ENCODE measurements around the gene PIH1D1. TPM values are rescaled to one million over a fixed set of nuclear protein-coding genes. Genes with fewer than 3 reads are reported as not detected.

PIH1D1 gene
- total RNA-seq, 2 donors from 2014 or later, result 60.2 to 95.4 TPM

DNA sequence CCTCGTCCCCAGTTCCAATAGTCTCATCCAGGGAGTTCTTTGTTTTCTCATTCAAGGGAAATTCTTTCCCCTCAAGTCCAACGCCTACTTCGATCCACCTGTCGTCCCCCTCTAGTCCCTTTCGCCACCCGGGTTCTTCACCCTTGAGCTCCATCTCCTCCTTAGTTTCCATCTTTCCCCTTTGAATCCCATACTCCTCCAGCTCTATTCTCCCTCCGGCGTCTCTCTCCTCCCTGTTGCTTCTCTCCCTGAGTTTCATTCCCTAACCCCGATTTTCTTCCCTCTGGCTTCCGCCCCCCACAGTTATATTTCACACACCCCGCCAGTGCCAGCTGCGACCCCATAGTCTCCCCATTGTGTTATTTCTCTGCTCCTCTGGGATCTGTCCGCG lies 9.7 kb downstream of the PIH1D1 start:
- H3K27me3 ChIP-seq (replicated peaks; ENCODE audit: insufficient read depth), result no peaks in the 10 kb centered on the region
- ATAC-seq (ENCODE audit: insufficient number of reproducible peaks, low FRiP score, low read depth) (no peak), DNase-seq (ENCODE audit: low spot score) (no peak)
- peak overlapping the region; percentile 94 for H3K4me3 ChIP-seq
- TF ChIP-seq, protein P1, sequence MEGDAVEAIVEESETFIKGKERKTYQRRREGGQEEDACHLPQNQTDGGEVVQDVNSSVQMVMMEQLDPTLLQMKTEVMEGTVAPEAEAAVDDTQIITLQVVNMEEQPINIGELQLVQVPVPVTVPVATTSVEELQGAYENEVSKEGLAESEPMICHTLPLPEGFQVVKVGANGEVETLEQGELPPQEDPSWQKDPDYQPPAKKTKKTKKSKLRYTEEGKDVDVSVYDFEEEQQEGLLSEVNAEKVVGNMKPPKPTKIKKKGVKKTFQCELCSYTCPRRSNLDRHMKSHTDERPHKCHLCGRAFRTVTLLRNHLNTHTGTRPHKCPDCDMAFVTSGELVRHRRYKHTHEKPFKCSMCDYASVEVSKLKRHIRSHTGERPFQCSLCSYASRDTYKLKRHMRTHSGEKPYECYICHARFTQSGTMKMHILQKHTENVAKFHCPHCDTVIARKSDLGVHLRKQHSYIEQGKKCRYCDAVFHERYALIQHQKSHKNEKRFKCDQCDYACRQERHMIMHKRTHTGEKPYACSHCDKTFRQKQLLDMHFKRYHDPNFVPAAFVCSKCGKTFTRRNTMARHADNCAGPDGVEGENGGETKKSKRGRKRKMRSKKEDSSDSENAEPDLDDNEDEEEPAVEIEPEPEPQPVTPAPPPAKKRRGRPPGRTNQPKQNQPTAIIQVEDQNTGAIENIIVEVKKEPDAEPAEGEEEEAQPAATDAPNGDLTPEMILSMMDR (IDR thresholded peaks at IDR 0.05), result no peak
- H3K9me3 ChIP-seq, result no peaks in the 10 kb centered on the region
- no peak overlapping the region for H3K27ac ChIP-seq
- peaks cover 8 to 9% of the 10 kb centered on the region in 2 donors for H3K4me1 ChIP-seq (ENCODE audit: control insufficient read depth in 1 of 2, low read depth in 2 of 2)
- no peaks in the 10 kb centered on the region for H3K36me3 ChIP-seq

DNA sequence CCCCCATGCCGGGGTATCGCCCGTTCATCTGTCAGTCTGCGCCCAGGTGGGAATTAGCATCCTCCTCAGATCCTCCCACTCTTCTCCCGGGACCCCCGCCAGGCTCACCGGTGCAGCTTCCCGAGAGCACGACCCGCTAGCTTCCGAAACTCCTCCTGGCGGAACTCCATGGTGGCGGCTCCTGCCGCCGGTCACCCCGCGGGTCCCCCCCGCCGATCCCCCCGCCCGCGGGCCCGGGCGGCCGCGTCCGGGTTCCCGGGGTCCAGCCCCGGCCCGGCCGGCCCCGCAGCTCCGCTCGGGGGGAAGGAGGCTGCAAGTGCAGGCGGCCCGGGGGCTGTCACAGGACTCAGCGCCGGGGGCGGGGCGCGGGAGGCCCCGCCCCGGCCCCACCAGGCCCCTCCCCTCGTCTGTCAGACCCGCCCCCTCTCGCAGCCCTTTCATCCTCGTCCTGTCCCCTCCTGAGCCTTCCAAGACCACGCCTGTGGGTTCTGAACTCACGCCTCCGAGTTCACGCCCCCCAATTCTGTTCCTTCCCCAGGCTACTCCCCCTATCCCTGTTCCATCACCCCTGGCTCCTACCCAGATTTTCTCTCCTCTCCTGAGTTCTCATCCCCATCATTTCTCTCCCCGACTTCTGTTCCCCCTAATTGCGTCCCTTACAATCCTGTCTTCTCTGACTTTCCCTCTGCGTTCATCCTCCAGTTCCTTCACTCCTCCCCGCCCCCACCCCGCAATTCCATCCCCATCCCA lies 10.2 kb downstream of the PIH1D1 start, which contains the start of gene SLC17A7:
SLC17A7 (minus strand) TSS at position 318 of the 750 bp plus-strand sequence; CDS start at position 170, 148 bp downstream.
- Histone ChIP-seq H3K9me3 (no peaks in the 10 kb centered on the region), H3K36me3 (no peaks in the 10 kb centered on the region), H3K27me3 (replicated peaks; ENCODE audit: insufficient read depth) (no peaks in the 10 kb centered on the region), H3K27ac (no peak within 1 kb of the TSS), H3K4me1 (ENCODE audit: control insufficient read depth in 1 of 2, low read depth in 2 of 2) (peaks cover 8 to 9% of the 10 kb centered on the region in 2 donors), H3K4me3 (peak within 1 kb of the TSS; percentile 94)
- ATAC-seq (ENCODE audit: insufficient number of reproducible peaks, low FRiP score, low read depth) (no peak), DNase-seq (ENCODE audit: low spot score) (no peak)
- TF ChIP-seq, protein P1 (IDR thresholded peaks at IDR 0.05), result no peak

DNA sequence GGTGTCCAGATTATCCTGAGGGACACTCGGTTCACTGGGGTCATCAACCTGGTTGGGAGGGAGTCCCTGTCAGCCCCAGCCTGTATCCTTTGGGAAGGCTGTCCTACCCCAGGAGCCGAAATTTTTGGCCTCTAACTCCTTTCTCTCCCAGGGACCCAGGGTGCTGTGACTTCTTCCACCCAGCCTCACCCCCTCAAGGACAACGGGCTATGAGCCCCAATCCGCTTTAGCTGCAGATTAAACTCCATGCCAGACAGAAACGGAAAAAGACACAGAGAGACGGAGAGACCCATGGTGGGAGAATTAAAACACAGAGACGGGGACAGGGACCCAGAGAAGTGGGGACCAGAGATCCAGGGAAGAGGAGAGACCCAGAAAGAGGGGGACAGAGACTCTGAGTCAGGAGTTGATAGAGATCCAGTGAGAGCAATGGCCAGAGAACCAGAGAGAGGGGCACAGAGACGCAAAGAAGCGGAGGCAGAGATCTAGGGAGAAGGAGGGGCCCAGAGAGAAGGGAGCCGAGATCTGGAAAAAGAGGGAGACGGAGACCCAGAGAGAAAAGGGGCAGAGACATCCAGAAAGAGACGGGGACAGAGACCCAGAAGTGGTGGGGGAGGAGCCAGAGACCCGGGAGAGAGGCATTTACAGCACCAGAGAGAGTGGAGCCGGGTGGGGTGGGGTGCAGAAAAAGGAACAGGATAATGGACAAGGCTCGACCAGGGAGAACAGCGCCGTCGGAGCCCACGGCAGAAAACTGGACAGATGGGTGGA lies 11.0 kb downstream of the PIH1D1 start:
- ATAC-seq (ENCODE audit: insufficient number of reproducible peaks, low FRiP score, low read depth) (no peak), DNase-seq (ENCODE audit: low spot score) (no peak)
- no peak overlapping the region for H3K27ac ChIP-seq
- TF ChIP-seq, protein P1 (IDR thresholded peaks at IDR 0.05), result no peak
- H3K4me1 ChIP-seq (ENCODE audit: control insufficient read depth in 1 of 2, low read depth in 2 of 2), result peaks cover 8 to 9% of the 10 kb centered on the region in 2 donors
- H3K9me3 ChIP-seq, result no peaks in the 10 kb centered on the region
- H3K36me3 ChIP-seq, result no peaks in the 10 kb centered on the region
- H3K4me3 ChIP-seq, result peak overlapping the region; percentile 5
- peaks cover 1% of the 10 kb centered on the region for H3K27me3 ChIP-seq (replicated peaks; ENCODE audit: insufficient read depth)

DNA sequence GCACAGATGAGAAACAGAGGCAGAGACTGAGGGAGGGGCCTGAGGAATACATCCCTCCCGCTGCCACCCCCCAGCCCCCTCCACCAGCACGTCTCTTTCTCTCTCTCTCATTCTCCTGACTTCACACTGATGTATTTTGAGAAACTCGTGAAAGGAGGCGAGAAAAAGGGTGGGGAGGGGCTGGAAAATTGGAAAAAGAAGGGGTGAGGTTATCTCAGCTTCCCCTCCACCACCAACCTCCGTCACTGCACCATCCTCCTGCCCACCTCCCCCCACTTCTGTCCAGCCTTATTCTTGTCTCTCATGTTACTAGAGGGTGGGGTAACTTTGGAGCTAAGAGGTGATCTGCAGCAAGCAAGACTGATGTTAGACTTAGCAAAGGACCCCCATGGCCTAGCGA lies 11.8 kb downstream of the PIH1D1 start:
- H3K4me1 ChIP-seq (ENCODE audit: control insufficient read depth in 1 of 2, low read depth in 2 of 2), result peaks cover 8 to 9% of the 10 kb centered on the region in 2 donors
- peaks cover 9% of the 10 kb centered on the region for H3K27me3 ChIP-seq (replicated peaks; ENCODE audit: insufficient read depth)
- no peaks in the 10 kb centered on the region for H3K9me3 ChIP-seq
- TF ChIP-seq, protein P1 (IDR thresholded peaks at IDR 0.05), result no peak
- DNase-seq (ENCODE audit: low spot score), result no peak
- H3K27ac ChIP-seq, result no peak overlapping the region
- no peaks in the 10 kb centered on the region for H3K36me3 ChIP-seq
- no peak overlapping the region for H3K4me3 ChIP-seq
- ATAC-seq (ENCODE audit: insufficient number of reproducible peaks, low FRiP score, low read depth), result no peak

DNA sequence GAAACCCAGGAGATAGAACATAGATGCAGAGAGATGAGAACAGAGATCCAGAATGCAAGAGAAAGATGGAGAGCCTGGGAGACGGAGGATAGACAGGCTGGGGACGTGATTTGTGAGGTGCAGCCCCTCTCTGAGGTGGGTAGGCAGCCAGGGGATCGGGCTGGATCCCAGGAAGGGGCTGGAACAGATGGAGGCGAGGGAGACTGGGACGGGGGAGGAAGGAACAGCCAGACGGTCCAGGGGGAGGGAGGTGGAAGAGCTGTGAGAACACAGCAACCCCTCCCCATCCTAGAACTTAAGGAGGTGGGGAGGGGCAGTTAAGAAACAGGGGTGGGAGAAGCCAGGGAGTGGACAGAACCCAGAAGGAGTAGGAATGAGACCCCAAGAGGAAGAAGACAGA lies 13.4 kb downstream of the PIH1D1 start:
- Histone ChIP-seq H3K4me1 (ENCODE audit: control insufficient read depth in 1 of 2, low read depth in 2 of 2) (peaks cover 8 to 9% of the 10 kb centered on the region in 2 donors), H3K4me3 (no peak overlapping the region), H3K27ac (no peak overlapping the region), H3K27me3 (replicated peaks; ENCODE audit: insufficient read depth) (peaks cover 21% of the 10 kb centered on the region), H3K36me3 (no peaks in the 10 kb centered on the region), H3K9me3 (no peaks in the 10 kb centered on the region)
- DNase-seq (ENCODE audit: low spot score) (no peak), ATAC-seq (ENCODE audit: insufficient number of reproducible peaks, low FRiP score, low read depth) (no peak)
- TF ChIP-seq, protein P1 (IDR thresholded peaks at IDR 0.05), result no peak
